HG03565 (cell line): ENCODE measurements around the gene FPR1.
"Not testable (repeated sequence)": the region's sequence is repeated elsewhere in the genome, so short reads cannot be mapped to it uniquely, and the experiment has no call there.

Experiments
- ATAC-seq: cut with Tn5 transposase; IDR thresholded peaks from one replicate; pipeline ENCODE4 v1.9.1; 2021; ENCODE audit warnings: mild to moderate bottlenecking, moderate library complexity; ENCODE audit not compliant: unreplicated experiment

FPR1 gene

GRCh38 chr19:51738523-51738922 lies 13.2 kb downstream of the FPR1 start:
- not testable (repeated sequence) for ATAC-seq

DNA sequence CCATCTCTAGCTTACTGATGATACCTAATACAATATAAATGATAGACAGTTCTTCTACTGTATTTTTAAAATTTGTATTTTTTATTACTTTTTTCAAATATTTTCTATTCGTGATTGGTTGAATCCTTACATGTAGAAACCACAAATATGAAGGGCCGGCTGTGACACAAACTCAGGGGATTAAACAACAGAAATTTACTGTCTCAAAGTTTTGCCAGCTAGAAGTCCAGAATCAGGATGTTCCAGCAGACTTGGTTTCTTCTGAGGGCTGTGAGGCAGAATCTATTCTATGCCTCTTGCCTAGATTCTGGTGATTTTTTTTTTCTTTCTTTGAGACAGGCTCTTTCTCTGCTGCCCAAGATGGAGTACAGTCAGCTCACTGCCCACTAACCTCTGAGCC lies 13.8 kb downstream of the FPR1 start:
- ATAC-seq: no peak

DNA sequence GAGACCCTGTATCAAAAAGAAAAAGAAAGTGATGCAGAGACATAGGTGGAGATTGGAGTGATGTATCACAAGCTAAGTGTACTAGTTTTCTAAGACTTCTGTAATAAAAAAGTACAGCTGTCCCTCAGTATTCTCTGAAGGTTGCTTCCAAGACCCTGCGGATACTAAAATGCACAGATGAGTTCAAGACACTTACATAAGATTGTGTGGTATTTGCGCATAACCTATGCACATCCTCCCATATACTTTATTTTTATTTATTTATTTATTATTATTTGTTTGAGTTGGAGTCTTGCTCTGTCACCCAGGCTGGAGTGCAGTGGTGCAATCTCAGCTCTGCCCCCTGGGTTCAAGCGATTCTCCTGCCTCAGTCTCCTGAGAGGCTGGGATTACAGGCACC lies 14.3 kb downstream of the FPR1 start:
- no peak for ATAC-seq

GRCh38 chr19:51735759-51736449 lies 15.8 kb downstream of the FPR1 start:
- ATAC-seq: no peak

GRCh38 chr19:51733742-51734522 lies 17.7 kb downstream of the FPR1 start:
- no peak for ATAC-seq

- ATAC-seq: no peak
Measured at GRCh38 chr19:51729781-51730180, 21.9 kb downstream of the FPR1 start.

DNA sequence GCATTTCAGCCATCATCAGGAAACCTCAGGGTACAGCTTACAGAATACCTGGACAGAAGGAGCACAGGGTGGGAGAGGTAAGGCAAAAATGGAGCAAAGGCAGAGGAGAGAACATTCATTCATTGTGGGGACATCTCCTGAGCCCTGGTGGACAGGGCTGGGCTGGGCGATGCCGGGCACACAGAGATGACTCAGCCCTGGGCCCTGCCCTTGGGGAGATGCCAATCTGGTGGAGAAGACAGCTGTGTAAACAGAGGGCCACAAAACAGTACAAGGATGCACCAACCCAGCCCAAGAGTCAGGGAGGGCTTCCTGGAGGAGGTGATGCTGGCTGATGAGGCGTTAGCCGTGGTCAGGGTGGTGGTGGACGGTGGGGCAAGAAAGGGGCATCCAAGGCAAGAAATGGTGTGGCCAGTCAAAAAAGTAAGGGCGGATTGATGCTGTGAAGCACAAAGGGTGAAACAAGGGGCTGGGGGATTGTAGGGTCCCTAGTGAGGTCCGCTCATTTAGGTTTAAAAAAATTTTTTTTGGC lies 24.3 kb downstream of the FPR1 start:
- no peak for ATAC-seq

DNA sequence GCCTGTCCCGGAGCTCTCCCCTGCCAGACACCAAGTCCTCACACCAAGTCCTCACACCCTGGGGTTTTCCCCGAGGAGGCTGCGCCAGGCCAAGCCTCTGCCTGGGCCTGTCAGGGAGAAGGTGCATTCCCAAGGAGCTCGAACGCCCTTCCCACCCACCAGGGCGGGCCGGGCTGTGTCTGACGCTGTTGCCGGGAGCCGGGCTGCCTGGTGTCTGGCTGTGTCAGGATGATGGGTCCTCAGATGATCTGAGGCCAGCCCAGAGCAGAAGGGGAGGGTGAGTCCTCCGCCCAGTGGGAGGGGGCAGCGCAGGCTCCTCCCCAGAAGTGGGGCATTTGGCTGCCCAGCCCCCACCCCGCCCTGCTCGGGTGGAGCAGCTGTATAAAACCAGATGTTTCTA lies 25.6 kb downstream of the FPR1 start:
- no peak for ATAC-seq

DNA sequence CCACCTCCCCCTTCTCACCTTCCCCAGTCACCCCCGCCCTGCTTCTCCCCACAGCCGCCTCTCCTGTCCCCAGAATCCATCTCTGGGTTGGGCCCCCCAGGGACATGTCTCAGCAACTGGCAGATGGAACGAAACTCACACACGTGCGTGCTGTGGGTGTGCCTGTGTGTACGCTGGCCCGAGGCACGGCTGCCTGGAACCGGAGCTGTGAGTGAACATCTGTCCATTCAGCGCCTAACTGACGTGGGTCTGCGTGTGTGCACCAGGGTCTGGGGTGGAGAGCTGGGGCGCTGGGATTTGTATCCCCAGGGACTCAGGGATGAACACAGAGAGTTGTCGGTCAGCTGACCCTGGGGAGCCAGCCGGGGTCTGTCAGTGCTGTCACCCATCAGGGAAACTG lies 27.1 kb downstream of the FPR1 start:
- ATAC-seq: no peak

GRCh38 chr19:51722492-51722891 lies 29.2 kb downstream of the FPR1 start:
- no peak for ATAC-seq

- no peak for ATAC-seq
Measured at GRCh38 chr19:51721905-51722304, 29.8 kb downstream of the FPR1 start.

DNA sequence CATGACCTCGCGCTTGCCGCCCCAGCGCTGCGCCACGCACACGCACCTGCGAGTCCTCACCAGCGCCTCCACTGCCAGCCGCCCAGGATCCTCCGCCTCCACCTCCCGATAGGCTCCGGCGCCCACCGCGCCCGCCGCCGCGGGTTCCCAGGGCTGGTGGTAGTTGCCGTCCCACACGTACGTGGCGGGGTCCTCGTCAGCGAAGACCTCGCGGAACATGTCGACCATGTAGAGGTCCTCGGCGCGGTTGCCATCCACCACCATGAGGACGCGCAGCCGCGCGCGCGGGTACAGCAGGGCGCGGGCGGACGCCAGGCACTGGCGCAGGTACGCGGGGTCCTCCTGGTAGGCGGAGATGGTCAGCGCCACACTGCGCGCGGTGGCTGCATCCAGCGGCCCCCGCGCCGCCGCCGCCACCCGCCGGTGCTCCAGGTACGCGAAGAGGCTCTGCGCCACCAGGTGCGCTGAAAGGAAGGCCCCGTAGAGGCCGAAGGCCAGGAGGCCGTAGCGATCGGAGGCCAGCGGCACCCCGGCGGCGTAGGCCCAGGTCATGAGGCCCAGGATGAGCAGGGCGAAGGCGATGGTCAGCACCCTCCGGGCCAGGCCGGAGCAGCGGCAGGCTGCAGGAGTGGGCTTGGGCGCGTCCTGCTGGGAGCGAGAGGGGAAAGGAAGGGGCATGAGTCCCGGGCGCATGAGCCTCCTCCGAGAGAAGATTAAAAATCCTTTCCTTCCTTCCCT lies 32.3 kb downstream of the FPR1 start:
- no peak for ATAC-seq

DNA sequence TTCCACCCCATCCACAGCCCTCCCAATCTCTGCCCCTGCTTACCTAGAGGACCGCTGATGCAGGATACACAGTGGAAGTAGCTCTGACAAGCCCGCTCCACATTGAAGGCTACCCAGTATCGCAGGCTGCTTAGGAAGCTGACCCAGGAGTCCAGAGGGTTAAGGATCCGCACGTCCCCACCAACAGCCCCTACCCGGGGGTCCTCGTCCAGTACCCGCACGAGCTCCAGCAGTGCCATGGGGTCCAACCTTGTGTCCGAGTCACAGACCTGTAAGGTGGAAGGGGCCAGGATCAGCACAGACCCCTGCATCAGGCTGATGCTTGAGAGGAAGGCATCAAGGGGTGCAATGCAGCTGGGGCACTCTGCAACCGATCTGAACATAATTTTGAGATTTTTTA lies 34.8 kb downstream of the FPR1 start:
- ATAC-seq: no peak

GRCh38 chr19:51715850-51716249 lies 35.8 kb downstream of the FPR1 start:
- no peak for ATAC-seq

- ATAC-seq: no peak
Measured at GRCh38 chr19:51714848-51715247, 36.8 kb downstream of the FPR1 start.

GRCh38 chr19:51713319-51714285 lies 38.1 kb downstream of the FPR1 start:
- ATAC-seq: no peak

GRCh38 chr19:51712461-51713081 lies 39.1 kb downstream of the FPR1 start:
- no peak for ATAC-seq

- ATAC-seq: no peak
Measured at GRCh38 chr19:51711702-51712101, 40.0 kb downstream of the FPR1 start.

GRCh38 chr19:51710163-51710562 lies 41.5 kb downstream of the FPR1 start:
- ATAC-seq: no peak

- no peak for ATAC-seq
Measured at GRCh38 chr19:51709575-51709974, 42.1 kb downstream of the FPR1 start.
